Embryonic facial prominence (tissue), 1 donor: ENCODE data around the gene IGSF6.

Experiments used
- DNase-seq: peaks from one replicate; pipeline ENCODE4 v3.0.0-alpha.2; 2016; ENCODE audit errors: extremely low spot score

IGSF6 gene

DNA sequence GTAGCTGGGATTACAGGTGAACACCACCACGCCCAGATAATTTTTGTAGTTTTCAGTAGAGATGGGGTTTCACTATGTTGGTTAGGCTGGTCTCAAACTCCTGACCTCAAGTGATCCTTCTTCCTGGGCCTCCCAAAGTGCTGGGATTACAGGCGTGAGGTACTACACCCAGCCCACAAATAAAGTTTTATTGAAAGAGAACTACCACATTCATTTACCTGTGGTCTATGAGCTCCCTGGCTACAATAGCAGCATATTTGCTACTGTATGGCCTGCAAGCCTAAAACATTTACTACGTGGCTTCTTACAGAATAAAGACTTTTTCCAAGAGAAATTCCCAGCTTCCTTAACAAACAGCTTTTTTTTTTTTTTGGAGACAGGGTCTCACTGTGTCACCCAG is 49.6 kb downstream of the IGSF6 start:
- no peak for DNase-seq

DNA sequence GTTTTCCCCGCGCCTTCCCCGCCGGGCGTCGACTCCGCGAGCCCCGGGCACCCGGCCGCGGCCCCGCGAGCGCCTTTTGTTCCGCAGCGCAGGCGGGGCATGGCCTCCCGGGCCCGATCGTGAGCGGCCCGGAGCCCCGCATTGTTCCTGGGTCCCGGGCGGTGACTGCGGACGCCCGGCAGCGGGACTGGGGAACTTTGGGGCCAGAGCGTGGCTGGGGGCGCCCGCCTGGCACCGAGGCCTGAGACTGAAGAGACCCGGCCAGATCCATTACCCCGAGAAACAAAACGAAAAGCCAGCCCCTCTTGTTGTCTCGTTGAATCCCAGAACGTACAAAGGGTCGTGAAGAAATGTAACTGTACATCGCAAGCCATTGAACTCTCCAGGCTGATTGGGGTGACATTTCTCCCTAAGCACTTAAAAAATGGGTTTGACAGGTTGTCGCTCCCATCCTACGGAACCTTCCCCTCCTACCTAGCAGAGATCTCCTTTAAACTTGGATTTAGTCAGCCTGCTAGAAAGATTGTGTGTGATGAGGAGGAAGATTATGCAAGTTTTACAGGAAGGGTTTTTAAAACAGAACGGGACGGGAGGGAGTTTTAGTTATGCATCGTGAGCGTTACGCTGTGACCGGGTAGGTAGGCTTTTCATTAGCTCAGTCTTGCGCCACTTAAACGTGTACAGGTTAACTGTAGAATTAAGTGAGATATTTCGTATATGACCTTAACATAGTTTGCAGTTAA is 52.2 kb downstream of the IGSF6 start:
- no peak for DNase-seq

DNA sequence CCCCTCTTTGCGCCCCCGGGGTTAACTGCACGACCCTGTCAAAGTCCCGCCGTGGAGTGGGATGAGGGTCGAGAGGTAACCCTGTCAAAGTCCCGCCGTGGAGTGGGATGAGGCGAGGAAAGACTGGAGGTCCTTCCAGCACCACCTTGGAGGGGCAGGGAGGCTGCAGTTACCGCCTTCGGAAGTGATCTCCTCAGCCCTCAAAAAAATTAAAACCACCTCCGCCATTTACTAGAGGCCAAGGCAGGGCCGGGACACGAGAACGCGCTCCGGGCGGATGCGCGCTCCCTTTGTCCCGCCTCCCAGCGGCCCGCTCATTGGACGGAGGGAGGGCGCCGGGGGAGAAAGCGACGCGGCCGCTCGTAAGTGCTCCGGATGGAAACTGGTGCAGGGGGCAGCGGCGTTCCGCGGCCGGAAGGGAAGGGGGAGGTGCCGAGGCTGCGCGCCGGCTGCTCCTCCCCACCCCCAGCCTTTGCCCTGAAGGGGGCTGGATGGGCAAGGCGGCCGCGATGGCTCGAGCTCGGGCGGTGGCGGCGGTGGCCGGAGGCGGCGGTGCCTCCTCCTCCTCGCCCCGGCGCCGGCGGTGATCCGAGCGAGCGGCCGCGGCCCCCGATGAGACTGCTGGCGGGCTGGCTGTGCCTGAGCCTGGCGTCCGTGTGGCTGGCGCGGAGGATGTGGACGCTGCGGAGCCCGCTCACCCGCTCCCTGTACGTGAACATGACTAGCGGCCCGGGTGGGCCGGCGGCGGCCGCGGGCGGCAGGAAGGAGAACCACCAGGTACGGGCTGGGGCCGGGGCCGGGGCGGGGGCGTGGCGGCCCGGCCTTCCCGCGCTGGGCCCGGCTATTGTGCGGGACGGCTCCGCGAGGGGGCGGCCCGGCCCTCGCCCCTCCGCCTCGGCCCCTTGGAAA is 53.0 kb downstream of the IGSF6 start, which contains the start of gene METTL9:
METTL9 (plus strand) TSS at position 456 of the 909 bp plus-strand sequence; CDS start at position 613, 157 bp downstream.
- DNase-seq: peak; percentile 91

DNA sequence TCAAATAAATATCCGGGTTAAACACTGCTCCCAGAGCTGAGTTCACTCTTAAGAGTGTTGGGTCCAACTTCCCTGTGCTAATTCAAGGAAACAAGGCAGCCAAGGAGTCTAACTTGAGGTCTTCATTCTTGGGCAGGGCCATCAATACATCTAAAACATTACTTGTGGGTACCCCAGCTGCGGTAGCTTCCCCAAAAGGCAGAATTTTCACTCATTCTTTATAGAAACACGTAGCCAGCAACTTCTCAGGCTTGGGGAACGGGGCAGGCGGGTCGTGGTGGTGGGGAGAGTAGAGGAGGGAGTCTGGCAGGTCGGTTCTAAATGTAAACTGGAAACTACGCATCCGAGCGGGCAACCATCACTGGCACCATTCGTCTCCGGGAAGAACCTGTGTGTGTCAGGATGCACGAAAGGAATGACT is 53.7 kb downstream of the IGSF6 start:
- no peak for DNase-seq

DNA sequence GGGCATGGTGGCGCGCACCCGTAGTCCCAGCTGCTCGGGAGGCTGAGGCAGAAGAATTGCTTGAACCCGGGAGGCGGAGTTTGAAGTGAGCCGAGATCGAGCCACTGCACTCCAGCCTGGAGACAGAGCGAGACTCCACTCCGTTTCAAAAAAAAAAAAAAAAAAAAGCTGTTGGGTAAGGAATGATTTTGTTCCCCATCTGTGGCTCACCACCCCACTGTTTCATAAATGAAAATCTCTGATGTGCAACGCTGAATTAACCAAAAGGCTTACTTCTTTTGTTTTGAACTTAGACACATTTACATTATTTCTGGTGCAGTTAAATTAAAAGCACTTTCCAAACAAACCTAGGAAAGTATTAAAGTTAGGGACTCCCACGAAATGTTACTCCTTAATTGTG is 54.2 kb downstream of the IGSF6 start:
- DNase-seq: no peak

DNA sequence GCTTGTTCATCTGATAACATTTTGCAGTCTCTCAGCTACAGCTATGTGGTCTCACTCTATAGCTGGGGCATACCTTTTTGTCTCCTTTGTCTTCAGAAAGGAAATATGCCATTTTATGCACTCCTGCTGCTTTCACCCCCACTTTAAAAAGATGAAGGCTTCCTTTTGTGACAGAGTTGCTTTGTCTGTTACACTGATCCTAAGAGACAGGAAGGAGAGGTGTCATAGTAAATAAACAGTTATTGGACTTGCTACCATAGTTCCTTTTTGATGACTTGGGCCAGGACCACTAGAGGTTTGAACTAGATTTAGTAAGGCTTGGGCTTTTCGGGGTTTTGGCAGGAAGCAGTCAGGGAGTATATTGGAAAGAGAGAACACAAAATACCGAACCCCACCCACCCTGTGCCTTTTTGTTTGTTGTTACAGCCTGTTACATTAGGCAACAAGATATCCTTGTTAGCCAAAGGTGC is 54.8 kb downstream of the IGSF6 start:
- DNase-seq: no peak

DNA sequence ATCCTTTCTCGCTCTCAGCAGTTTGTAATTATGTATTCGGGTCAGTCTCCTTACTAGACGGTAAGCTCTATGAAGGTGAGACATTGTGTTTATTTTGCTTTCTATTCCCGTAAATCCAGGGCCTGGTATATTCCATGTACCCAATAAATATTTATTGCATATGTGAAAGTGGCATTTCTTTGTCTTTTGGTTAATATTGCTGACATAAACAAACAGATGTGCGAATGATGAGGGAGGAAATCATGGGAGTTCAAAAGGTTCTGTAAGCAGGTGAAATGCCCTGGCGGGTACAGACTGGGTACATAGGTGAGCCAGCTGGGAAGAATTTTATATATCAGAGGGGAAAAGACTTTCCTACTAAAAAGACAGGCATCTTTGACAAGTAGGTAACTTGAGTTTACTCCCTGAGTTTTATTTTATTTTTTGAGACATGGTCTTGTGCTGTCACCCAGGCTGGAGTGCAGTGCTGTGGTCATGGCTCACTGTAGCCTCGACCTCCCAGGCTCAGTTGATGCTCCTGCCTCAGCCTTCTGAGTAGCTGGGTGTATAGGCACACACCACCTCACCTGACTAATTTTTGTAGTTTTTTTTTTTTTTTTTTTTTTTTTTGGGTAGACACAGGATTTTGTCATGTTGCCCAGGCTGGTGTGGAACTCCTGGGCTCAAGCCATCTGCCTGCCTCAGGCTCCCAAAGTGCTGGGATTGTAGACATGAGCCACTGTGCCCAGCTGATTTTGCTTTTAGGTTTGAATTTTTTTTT is 58.7 kb downstream of the IGSF6 start:
- no peak for DNase-seq

DNA sequence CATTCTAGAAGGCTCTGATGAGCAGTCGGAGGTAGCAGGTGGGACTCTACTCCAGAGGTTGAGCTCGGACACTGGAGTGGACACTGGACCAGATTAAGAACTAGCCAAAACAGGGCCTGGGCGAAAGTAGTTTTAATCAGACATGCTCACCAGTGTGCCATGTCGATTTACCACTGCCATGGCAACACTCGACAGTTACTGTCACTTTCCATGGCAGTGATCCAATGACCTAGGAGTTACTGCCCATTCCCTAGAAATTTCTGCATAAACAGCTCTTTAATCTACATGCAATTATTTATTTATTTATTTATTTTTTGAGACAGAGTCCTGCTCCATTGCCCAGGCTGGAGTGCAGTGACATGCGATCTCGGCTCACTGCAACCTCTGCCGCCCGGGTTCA is 60.2 kb downstream of the IGSF6 start:
- no peak for DNase-seq

DNA sequence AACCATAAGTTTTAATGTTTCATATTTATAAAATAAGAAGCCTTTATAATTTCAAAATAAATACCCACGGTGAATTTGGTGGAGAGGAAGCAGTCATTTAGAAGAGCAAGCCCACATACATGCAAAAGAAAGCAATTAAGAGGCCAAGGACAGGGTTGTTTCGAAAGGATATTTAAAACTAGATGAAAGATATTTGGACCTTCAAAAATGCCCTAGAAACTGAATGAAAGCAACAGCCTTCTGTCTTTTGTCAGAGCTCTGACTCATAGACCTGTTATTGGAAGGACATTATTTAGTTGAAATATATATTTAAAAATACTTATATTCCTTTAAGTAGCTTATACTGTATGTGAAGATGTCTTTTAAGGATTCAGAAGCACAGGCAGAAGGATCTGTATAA is 61.6 kb downstream of the IGSF6 start:
- no peak for DNase-seq

DNA sequence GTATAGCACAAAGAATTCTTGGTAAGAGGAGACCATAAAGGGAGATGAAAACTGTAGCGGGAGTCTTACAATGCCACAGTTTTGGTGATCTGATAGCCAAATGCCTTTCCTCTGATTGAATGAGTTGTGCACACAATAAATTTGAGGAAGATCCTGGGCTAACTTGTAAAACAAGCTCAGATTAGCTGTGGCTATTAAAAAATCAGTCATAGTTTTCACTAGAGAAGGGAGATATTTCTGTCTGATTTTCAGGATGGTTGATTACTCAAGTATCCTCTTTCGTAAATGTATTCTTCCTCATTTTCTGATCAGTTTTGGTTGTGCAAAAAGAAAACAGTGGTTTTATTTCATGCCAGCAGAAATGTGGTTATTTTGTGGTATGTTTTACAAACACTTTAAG is 62.1 kb downstream of the IGSF6 start:
- no peak for DNase-seq

DNA sequence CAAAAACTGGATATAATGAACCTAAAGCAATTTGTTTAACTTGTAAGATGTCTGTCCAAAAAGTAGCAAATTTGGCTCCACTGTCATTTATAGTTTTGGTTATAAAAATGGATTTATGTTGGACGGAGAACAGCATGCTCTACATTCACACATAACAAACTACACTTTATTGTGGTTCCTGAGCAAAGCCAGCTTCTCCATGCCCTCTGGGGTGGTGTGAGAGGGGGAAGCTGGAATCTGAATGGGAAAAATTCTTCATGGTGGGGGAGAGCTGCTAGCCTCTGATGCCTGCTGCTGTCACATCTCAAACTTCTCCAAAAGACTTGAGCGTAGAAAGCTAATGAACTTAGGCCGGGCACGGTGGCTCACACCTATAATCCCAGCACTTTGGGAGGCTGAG is 62.9 kb downstream of the IGSF6 start:
- no peak for DNase-seq
